ENCODE data around the gene FOXO6. TPM values are rescaled to one million over a fixed set of nuclear protein-coding genes. Genes with fewer than 3 reads are reported as not detected.

FOXO6 gene
- total and polyA plus RNA-seq, 10 of the 15 experiments (the other 5 are each of a cell fraction or from before 2014, with no cell fraction given): 0.37 TPM; not detected in 9

- no peak for TF ChIP-seq ZBTB4 (CRISPR knock-in tag; IDR thresholded peaks at IDR 0.05)
- no peak for TF ChIP-seq MEF2B (IDR thresholded peaks at IDR 0.05; ENCODE audit: partially characterized antibody, poor library complexity, severe bottlenecking)
- no peak for TF ChIP-seq SPI1 (IDR thresholded peaks at IDR 0.05; ENCODE audit: borderline replicate concordance, insufficient read depth, low read depth, low read length)
- TF ChIP-seq ZBTB33 (IDR thresholded peaks at IDR 0.05): no peak
- TF ChIP-seq SMARCA5 (IDR thresholded peaks at IDR 0.05): 0 out of 2 replicates have a peak, but pooled peaks have one; percentile 35
- peak; percentile 71 to 92 (median 78) for TF ChIP-seq CTCF (IDR thresholded peaks at IDR 0.05 in 2 of 3, conservative IDR thresholded peaks at IDR 0.05 in 1 of 3; ENCODE audit: control insufficient read depth in 2 of 3, extremely low read depth in 1 of 3, insufficient read depth in 1 of 3, low read depth in 3 of 3, low read length in 3 of 3)
- TF ChIP-seq NR2F1 (conservative IDR thresholded peaks at IDR 0.05): peak; percentile 86
- TF ChIP-seq YY1 (IDR thresholded peaks at IDR 0.05; ENCODE audit: low read depth, low read length): peak; percentile 18; the same call in 1 of the 2 replicates
- no peak for TF ChIP-seq PKNOX1 (IDR thresholded peaks at IDR 0.05)
- no peak for TF ChIP-seq CREM (IDR thresholded peaks at IDR 0.05; ENCODE audit: low read depth)
- TF ChIP-seq BHLHE40 (IDR thresholded peaks at IDR 0.05; ENCODE audit: borderline replicate concordance in 1 of 2, low read depth in 2 of 2, low read length in 1 of 2): peak in 1 of 2 experiments; percentile 13; a peak in 1 of 4 replicates
- TF ChIP-seq STAT3 (IDR thresholded peaks at IDR 0.05; ENCODE audit: low read depth, low read length): no peak
Observed at GRCh38 chr1:41322835-41323234, 38.4 kb upstream of the FOXO6 start (continued).
